Body of pancreas (tissue), 4 donors: ENCODE results near the gene GCNT2. TPM values are rescaled to one million over a fixed set of nuclear protein-coding genes. Genes with fewer than 3 reads are reported as not detected.
"Not testable (repeated sequence)": the region's sequence is repeated elsewhere in the genome, so short reads cannot be mapped to it uniquely, and the experiment has no call there.

ENCODE experiments used
- ATAC-seq: fragments of 150-250 bp; one replicate; pipeline ENCODE4 v1.9.1; 2016
- DNase-seq, 4 donors: peaks; one replicate each; pipeline ENCODE4 v3.0.0-alpha.2; 2019
- H3K27ac ChIP-seq, 4 donors: fragments of 200-600 bp; sonication (generic); 1 replicate in 3 of 4; 2 replicates in 1 of 4; pipeline versions ENCODE4 v1.5.1 to v1.6.1; 2016 to 2019; ENCODE audit warnings: mild to moderate bottlenecking in 1 of 4, mixed read lengths in 1 of 4, moderate library complexity in 1 of 4
- H3K27me3 ChIP-seq, 2 donors: fragments of 200-600 bp; sonication (generic); one replicate each; pipeline ENCODE4 v1.6.0; 2016; ENCODE audit warnings: mild to moderate bottlenecking in 1 of 2
- H3K36me3 ChIP-seq, 2 donors: fragments of 200-600 bp; sonication (generic); replicated peaks in 1 of 2; 2 replicates each; pipeline ENCODE4 v1.5.1; 2016; ENCODE audit warnings: low read depth in 2 of 2; ENCODE audit not compliant: insufficient read depth in 1 of 2
- H3K4me1 ChIP-seq: fragments of 200-600 bp; sonication (generic); one replicate; pipeline ENCODE4 v1.6.0; 2016
- H3K4me3 ChIP-seq, 2 donors: fragments of 200-600 bp; sonication (generic); 1 replicate in 1 of 2; 2 replicates in 1 of 2; pipeline ENCODE4 v1.5.1; 2016 to 2019
- H3K9me3 ChIP-seq, 3 donors: fragments of 200-600 bp; sonication (generic); 1 replicate in 2 of 3; 2 replicates in 1 of 3; pipeline ENCODE4 v1.5.1; 2016
- POLR2A ChIP-seq, 3 donors: fragments of 450-650 bp; IDR thresholded peaks; one replicate each; pipeline ENCODE4 v1.6.1; 2016; ENCODE audit warnings: antibody characterized with exemption in 3 of 3, mild to moderate bottlenecking in 2 of 3
- WGBS, 2 donors: methylation state at CpG; one replicate each; pipeline ENCODE4 v1.1.5; 2017; 5-methylcytosine and 5-hydroxymethylcytosine counted together
- intact Hi-C: fragments of 100-400 bp; cut with DNase I; formaldehyde crosslinking; loops from one replicate; pipeline ENCODE4 v1.15.1; 2023
- total RNA-seq, 2 donors: library from RNA; depleted of rRNA; stranded (reverse); fragments of >200 nt; gene quantifications; one replicate each; pipeline ENCODE4 v1.1.0, GENCODE V29; 2016
- TF ChIP-seq, protein P1 (sequence below), 7 experiments: fragments of 450-650 bp in 4 of 7; fragments of 200-600 bp in 3 of 7; sonication (generic) in 3 of 7; IDR thresholded peaks; one replicate each; pipeline ENCODE4 v1.5.1; 2016 to 2019; ENCODE audit warnings: antibody characterized with exemption in 7 of 7

The GCNT2 gene
- total RNA-seq, 2 donors from 2014 or later, result 4.4 to 7.6 TPM

DNA sequence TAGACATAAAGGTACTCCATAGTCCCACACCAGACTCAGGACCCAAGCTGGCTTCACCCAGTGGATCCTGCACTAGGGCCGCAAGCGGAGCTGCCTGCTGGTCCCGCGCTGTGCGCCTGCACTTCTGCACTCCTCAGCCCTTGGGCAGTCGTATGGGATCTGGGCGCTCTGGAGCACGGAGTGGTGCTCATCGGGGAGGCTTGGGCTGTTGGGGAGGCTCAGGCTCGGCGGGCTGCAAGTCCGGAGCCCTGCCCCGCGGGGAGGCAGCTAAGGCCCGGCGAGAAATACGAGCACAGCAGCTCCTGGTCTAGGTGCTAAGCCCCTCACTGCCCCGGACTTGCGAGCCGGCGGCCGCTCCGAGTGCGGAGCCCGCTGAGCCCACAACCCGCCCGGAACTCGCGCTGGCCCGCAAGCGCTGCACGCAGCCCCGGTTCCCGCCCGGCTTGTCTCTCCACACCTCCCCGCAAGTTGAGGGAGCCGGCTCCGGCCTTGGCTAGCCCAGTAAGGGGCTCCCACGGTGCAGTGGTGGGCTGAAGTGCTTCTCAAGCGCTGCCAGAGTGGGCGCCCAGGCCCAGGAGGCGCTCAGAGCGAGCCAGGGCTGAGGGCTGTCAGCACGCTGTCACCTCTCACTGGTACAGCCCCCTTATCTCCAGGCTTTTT, 33.4 kb upstream of the GCNT2 start:
- WGBS, 2 donors, result 63 to 79% methylated on average over 7 to 44 of the region's 44 CpGs
- TF ChIP-seq, protein P1, sequence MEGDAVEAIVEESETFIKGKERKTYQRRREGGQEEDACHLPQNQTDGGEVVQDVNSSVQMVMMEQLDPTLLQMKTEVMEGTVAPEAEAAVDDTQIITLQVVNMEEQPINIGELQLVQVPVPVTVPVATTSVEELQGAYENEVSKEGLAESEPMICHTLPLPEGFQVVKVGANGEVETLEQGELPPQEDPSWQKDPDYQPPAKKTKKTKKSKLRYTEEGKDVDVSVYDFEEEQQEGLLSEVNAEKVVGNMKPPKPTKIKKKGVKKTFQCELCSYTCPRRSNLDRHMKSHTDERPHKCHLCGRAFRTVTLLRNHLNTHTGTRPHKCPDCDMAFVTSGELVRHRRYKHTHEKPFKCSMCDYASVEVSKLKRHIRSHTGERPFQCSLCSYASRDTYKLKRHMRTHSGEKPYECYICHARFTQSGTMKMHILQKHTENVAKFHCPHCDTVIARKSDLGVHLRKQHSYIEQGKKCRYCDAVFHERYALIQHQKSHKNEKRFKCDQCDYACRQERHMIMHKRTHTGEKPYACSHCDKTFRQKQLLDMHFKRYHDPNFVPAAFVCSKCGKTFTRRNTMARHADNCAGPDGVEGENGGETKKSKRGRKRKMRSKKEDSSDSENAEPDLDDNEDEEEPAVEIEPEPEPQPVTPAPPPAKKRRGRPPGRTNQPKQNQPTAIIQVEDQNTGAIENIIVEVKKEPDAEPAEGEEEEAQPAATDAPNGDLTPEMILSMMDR (IDR thresholded peaks at IDR 0.05), result no peak
- TF ChIP-seq POLR2A (IDR thresholded peaks at IDR 0.05), result no peak
- Histone ChIP-seq H3K27me3 (no peaks in the 10 kb centered on the region), H3K4me1 (no peaks in the 10 kb centered on the region), H3K9me3 (no peaks in the 10 kb centered on the region), H3K4me3 (no peak overlapping the region), H3K27ac (no peak overlapping the region), H3K36me3 (no peaks in the 10 kb centered on the region)
- DNase-seq (no peak), ATAC-seq (no peak)
- intact Hi-C loops, result no loop called here

DNA sequence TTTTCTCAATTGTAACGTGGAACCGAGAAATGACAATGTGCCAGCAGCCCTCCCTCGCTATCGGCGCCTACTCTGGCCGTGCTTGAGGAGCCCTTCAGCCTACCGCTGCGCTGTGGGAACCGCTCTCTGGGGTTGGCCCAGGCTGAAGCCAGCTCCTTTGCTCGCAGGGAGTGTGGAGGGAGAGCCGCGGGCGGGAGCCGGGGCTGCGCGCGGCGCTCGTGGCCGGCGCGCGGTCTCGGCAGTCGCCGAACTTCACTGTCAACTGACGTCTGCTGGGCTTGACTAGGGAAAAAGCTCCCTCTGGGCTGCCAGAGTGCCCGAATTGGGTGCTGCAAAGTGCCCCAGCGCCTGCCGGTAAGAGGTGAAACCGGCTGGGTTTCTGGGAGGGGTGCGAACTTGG, 29.7 kb upstream of the GCNT2 start:
- Histone ChIP-seq H3K36me3 (no peaks in the 10 kb centered on the region), H3K4me3 (no peak overlapping the region), H3K27ac (no peak overlapping the region), H3K9me3 (no peaks in the 10 kb centered on the region), H3K27me3 (no peaks in the 10 kb centered on the region), H3K4me1 (no peaks in the 10 kb centered on the region)
- WGBS, 2 donors, result 94% methylated on average over 29 to 32 of the region's 32 CpGs
- ATAC-seq (no peak), DNase-seq (no peak)
- TF ChIP-seq POLR2A (IDR thresholded peaks at IDR 0.05), result no peak
- TF ChIP-seq, protein P1 (IDR thresholded peaks at IDR 0.05), result no peak
- intact Hi-C loops, result no loop called here

DNA sequence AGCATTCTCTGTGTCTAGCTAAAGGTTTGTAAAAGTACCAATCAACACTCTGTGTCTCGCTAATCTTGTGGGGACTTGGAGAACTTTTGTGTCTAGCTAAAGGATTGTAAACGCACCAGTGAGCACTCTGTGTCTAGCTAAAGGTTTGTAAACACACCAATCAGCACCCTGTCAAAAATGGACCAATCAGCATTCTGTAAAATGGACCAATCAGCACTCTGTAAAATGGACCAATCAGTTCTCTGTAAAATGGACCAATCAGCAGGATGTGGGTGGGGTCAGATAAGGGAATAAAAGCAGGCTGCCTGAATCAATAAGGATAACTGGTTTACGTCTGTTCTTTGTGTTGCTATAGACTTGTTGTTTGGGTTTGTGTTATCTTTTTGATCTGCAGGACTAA, 29.2 kb upstream of the GCNT2 start:
- ATAC-seq, H3K4me3 ChIP-seq, H3K27ac ChIP-seq, H3K36me3 ChIP-seq, H3K27me3 ChIP-seq, H3K9me3 ChIP-seq, intact Hi-C loops, H3K4me1 ChIP-seq, DNase-seq: not testable (repeated sequence)
- WGBS, 2 donors, result 66 to 79% methylated on average over 3 of the region's 3 CpGs

DNA sequence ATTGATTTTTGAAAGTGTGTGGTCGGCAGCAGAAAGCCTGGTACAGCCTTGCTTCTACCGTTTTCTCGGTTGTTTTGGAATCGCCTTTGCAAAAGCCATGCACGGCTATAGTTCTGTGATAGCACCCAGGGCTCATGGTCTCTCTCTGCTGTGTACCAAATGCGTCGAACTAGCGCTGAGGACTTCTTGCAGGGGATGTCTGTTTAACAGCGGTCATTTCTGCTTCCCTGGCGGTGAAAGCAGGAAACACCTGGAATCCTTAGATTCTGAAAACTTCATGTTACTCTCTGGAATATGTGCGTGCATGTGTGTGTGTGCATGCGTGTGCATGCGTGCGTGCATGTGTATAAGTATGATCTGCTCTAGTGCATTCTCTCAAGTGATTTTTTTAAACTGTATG, 26.1 kb upstream of the GCNT2 start:
- no peak overlapping the region for H3K4me3 ChIP-seq
- no peaks in the 10 kb centered on the region for H3K36me3 ChIP-seq
- no peak overlapping the region for H3K27ac ChIP-seq
- no peak for TF ChIP-seq POLR2A (IDR thresholded peaks at IDR 0.05)
- TF ChIP-seq, protein P1 (IDR thresholded peaks at IDR 0.05), result no peak
- no peaks in the 10 kb centered on the region for H3K27me3 ChIP-seq
- no peaks in the 10 kb centered on the region for H3K4me1 ChIP-seq
- intact Hi-C loops, result no loop called here
- H3K9me3 ChIP-seq, result no peaks in the 10 kb centered on the region
- no peak for ATAC-seq
- no peak for DNase-seq
- 72 to 74% methylated on average over 14 of the region's 14 CpGs for WGBS, 2 donors

DNA sequence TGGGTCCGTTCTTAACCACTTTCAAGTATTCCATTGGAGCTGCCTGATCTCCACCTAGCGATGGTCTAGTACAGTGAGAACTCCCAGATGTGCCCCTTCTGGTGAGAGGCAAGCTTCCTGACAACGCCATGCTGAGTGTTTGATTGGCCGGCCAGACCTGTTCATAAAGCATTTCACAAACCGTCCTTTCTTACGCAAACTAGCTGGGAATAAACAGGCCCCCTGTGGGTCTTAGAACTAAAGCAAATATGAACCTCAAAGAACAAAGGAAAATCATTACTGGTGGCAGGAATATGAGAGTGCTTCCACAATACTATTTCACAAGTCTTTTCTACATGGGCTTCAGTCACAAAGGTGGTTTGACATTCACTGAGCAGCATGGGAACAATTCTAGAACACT, 15.6 kb upstream of the GCNT2 start:
- intact Hi-C loops, result no loop called here
- no peaks in the 10 kb centered on the region for H3K27me3 ChIP-seq
- H3K4me1 ChIP-seq, result peaks cover 23% of the 10 kb centered on the region
- no peak for TF ChIP-seq POLR2A (IDR thresholded peaks at IDR 0.05)
- TF ChIP-seq, protein P1 (IDR thresholded peaks at IDR 0.05), result no peak
- ATAC-seq (no peak), DNase-seq (no peak)
- WGBS, 2 donors, result 78 to 86% methylated on average over 6 of the region's 6 CpGs
- H3K9me3 ChIP-seq, result no peaks in the 10 kb centered on the region
- H3K4me3 ChIP-seq, result no peak overlapping the region
- no peaks in the 10 kb centered on the region for H3K36me3 ChIP-seq
- H3K27ac ChIP-seq, result no peak overlapping the region
